K562 (cell line): ENCODE results near the gene XPNPEP1.

ENCODE experiments used
- CHD2 ChIP-seq: IDR thresholded peaks from 2 replicates; pipeline ENCODE4 v1.6.1; 2011; ENCODE audit warnings: low read depth, low read length
- CTCF ChIP-seq, 3 experiments: IDR thresholded peaks in 2 of 3; conservative IDR thresholded peaks in 1 of 3; 2 replicates each; pipeline ENCODE4 v1.5.1; 2011 to 2012; ENCODE audit warnings: low read length in 3 of 3, mild to moderate bottlenecking in 3 of 3, control low read depth in 2 of 3, improper control_type of control experiment in 1 of 3, inconsistent platforms in 1 of 3, low read depth in 1 of 3, mixed read lengths in 1 of 3, moderate library complexity in 1 of 3; ENCODE audit not compliant: insufficient read depth in 2 of 3
- DPF2 ChIP-seq: fragments of 450-650 bp; IDR thresholded peaks from 2 replicates; pipeline ENCODE4 v1.6.1; 2016
- E2F4 ChIP-seq: sonication (generic); formaldehyde crosslinking; IDR thresholded peaks from 2 replicates; pipeline ENCODE4 v1.8.0; 2022; ENCODE audit warnings: mild to moderate bottlenecking, low read depth, missing genetic modification reagents
- EZH2 ChIP-seq: IDR thresholded peaks from 2 replicates; pipeline ENCODE4 v1.6.1; 2012; ENCODE audit warnings: low read depth, mild to moderate bottlenecking, inconsistent platforms, low read length, borderline replicate concordance
- POLR2A ChIP-seq: fragments of 450-650 bp; conservative IDR thresholded peaks from 2 replicates; pipeline ENCODE4 v1.6.1; 2016
- TF ChIP-seq, protein P1 (sequence below): fragments of 450-650 bp; IDR thresholded peaks from 2 replicates; pipeline ENCODE4 v1.6.1; 2016; ENCODE audit warnings: mild to moderate bottlenecking, moderate library complexity

- TF ChIP-seq CTCF (IDR thresholded peaks at IDR 0.05 in 2 of 3, conservative IDR thresholded peaks at IDR 0.05 in 1 of 3; ENCODE audit: insufficient read depth in 2 of 3, low read depth in 1 of 3, low read length in 3 of 3) (no peak), POLR2A (no peak), EZH2 (no peak), E2F4 (no peak), DPF2 (no peak), CHD2 (no peak)
- TF ChIP-seq, protein P1, sequence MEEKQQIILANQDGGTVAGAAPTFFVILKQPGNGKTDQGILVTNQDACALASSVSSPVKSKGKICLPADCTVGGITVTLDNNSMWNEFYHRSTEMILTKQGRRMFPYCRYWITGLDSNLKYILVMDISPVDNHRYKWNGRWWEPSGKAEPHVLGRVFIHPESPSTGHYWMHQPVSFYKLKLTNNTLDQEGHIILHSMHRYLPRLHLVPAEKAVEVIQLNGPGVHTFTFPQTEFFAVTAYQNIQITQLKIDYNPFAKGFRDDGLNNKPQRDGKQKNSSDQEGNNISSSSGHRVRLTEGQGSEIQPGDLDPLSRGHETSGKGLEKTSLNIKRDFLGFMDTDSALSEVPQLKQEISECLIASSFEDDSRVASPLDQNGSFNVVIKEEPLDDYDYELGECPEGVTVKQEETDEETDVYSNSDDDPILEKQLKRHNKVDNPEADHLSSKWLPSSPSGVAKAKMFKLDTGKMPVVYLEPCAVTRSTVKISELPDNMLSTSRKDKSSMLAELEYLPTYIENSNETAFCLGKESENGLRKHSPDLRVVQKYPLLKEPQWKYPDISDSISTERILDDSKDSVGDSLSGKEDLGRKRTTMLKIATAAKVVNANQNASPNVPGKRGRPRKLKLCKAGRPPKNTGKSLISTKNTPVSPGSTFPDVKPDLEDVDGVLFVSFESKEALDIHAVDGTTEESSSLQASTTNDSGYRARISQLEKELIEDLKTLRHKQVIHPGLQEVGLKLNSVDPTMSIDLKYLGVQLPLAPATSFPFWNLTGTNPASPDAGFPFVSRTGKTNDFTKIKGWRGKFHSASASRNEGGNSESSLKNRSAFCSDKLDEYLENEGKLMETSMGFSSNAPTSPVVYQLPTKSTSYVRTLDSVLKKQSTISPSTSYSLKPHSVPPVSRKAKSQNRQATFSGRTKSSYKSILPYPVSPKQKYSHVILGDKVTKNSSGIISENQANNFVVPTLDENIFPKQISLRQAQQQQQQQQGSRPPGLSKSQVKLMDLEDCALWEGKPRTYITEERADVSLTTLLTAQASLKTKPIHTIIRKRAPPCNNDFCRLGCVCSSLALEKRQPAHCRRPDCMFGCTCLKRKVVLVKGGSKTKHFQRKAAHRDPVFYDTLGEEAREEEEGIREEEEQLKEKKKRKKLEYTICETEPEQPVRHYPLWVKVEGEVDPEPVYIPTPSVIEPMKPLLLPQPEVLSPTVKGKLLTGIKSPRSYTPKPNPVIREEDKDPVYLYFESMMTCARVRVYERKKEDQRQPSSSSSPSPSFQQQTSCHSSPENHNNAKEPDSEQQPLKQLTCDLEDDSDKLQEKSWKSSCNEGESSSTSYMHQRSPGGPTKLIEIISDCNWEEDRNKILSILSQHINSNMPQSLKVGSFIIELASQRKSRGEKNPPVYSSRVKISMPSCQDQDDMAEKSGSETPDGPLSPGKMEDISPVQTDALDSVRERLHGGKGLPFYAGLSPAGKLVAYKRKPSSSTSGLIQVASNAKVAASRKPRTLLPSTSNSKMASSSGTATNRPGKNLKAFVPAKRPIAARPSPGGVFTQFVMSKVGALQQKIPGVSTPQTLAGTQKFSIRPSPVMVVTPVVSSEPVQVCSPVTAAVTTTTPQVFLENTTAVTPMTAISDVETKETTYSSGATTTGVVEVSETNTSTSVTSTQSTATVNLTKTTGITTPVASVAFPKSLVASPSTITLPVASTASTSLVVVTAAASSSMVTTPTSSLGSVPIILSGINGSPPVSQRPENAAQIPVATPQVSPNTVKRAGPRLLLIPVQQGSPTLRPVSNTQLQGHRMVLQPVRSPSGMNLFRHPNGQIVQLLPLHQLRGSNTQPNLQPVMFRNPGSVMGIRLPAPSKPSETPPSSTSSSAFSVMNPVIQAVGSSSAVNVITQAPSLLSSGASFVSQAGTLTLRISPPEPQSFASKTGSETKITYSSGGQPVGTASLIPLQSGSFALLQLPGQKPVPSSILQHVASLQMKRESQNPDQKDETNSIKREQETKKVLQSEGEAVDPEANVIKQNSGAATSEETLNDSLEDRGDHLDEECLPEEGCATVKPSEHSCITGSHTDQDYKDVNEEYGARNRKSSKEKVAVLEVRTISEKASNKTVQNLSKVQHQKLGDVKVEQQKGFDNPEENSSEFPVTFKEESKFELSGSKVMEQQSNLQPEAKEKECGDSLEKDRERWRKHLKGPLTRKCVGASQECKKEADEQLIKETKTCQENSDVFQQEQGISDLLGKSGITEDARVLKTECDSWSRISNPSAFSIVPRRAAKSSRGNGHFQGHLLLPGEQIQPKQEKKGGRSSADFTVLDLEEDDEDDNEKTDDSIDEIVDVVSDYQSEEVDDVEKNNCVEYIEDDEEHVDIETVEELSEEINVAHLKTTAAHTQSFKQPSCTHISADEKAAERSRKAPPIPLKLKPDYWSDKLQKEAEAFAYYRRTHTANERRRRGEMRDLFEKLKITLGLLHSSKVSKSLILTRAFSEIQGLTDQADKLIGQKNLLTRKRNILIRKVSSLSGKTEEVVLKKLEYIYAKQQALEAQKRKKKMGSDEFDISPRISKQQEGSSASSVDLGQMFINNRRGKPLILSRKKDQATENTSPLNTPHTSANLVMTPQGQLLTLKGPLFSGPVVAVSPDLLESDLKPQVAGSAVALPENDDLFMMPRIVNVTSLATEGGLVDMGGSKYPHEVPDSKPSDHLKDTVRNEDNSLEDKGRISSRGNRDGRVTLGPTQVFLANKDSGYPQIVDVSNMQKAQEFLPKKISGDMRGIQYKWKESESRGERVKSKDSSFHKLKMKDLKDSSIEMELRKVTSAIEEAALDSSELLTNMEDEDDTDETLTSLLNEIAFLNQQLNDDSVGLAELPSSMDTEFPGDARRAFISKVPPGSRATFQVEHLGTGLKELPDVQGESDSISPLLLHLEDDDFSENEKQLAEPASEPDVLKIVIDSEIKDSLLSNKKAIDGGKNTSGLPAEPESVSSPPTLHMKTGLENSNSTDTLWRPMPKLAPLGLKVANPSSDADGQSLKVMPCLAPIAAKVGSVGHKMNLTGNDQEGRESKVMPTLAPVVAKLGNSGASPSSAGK = no peak
Observed at GRCh38 chr10:109831846-109832245, 91.5 kb downstream of the XPNPEP1 start.
